K562 (cell line): ENCODE results near the gene GFOD2. TPM values are rescaled to one million over a fixed set of nuclear protein-coding genes. Genes with fewer than 3 reads are reported as not detected.

ENCODE experiments used
- BRD4 ChIP-seq: fragments of 200-600 bp; sonication (generic); IDR thresholded peaks from 2 replicates; pipeline ENCODE4 v1.6.1; 2017; ENCODE audit warnings: inconsistent platforms
- CBX8 ChIP-seq: fragments of 200-600 bp; sonication (generic); IDR thresholded peaks from 2 replicates; pipeline ENCODE4 v1.6.1; 2012; ENCODE audit warnings: borderline replicate concordance, mixed run types, low read depth, mild to moderate bottlenecking, moderate library complexity, mixed read lengths, low read length, control low read depth, inconsistent platforms; ENCODE audit not compliant: poor library complexity, severe bottlenecking; ENCODE audit errors: extremely low read depth
- DACH1 ChIP-seq: fragments of 450-650 bp; IDR thresholded peaks from 2 replicates; pipeline ENCODE4 v1.6.1; 2018; ENCODE audit not compliant: partially characterized antibody
- ERF ChIP-seq: fragments of 450-650 bp; formaldehyde crosslinking; IDR thresholded peaks from 2 replicates; pipeline ENCODE4 v1.4.0; 2020; ENCODE audit warnings: mild to moderate bottlenecking, mixed read lengths
- GATAD2A ChIP-seq: fragments of 450-650 bp; IDR thresholded peaks from 2 replicates; pipeline ENCODE4 v1.6.1; 2017
- HDAC1 ChIP-seq, 2 experiments: fragments of 450-650 bp; IDR thresholded peaks; 2 replicates each; pipeline ENCODE4 v1.6.1; 2016 to 2017; ENCODE audit warnings: inconsistent platforms in 1 of 2, mild to moderate bottlenecking in 1 of 2, moderate library complexity in 1 of 2
- HDAC2 ChIP-seq: fragments of 450-650 bp; IDR thresholded peaks from 2 replicates; pipeline ENCODE4 v1.6.1; 2016; ENCODE audit warnings: mild to moderate bottlenecking
- JUND ChIP-seq, 2 experiments: IDR thresholded peaks; 2 replicates in 1 of 2; 3 replicates in 1 of 2; pipeline ENCODE4 v1.6.1; 2011; ENCODE audit warnings: borderline replicate concordance in 2 of 2, low read depth in 2 of 2, low read length in 2 of 2, improper control_type of control experiment in 1 of 2, missing biosample characterization in 1 of 2, missing genetic modification characterization in 1 of 2, missing genetic modification reagents in 1 of 2
- MTA3 ChIP-seq: fragments of 450-650 bp; formaldehyde crosslinking; IDR thresholded peaks from 2 replicates; pipeline ENCODE4 v1.6.1; 2017; ENCODE audit warnings: mild to moderate bottlenecking, borderline replicate concordance
- RBFOX2 ChIP-seq: fragments of 200-400 bp; formaldehyde crosslinking; IDR thresholded peaks from 2 replicates; pipeline ENCODE4 v1.6.1; 2017; ENCODE audit warnings: low read depth, mild to moderate bottlenecking, low read length, moderate library complexity
- SIX5 ChIP-seq, 2 experiments: IDR thresholded peaks; 2 replicates each; pipeline ENCODE4 v1.6.1; 2011; ENCODE audit warnings: low read length in 2 of 2, borderline replicate concordance in 1 of 2, low read depth in 1 of 2, mild to moderate bottlenecking in 1 of 2, moderate library complexity in 1 of 2; ENCODE audit not compliant: insufficient read depth in 1 of 2
- SMARCE1 ChIP-seq: fragments of 450-650 bp; IDR thresholded peaks from 2 replicates; pipeline ENCODE4 v1.7.1; 2016; ENCODE audit warnings: mild to moderate bottlenecking
- SNIP1 ChIP-seq: fragments of 450-650 bp; IDR thresholded peaks from 2 replicates; pipeline ENCODE4 v1.7.1; 2017; ENCODE audit warnings: low read depth, mild to moderate bottlenecking
- TGIF2 ChIP-seq: sonication (generic); formaldehyde crosslinking; IDR thresholded peaks from 2 replicates; pipeline ENCODE4 v1.8.1; 2022; ENCODE audit warnings: mild to moderate bottlenecking, missing genetic modification reagents, moderate library complexity
- TOE1 ChIP-seq, 2 experiments: fragments of 450-650 bp in 1 of 2; sonication (generic) in 1 of 2; formaldehyde crosslinking in 1 of 2; IDR thresholded peaks; 2 replicates each; pipeline versions ENCODE4 v1.7.1 to v1.8.0; 2016 to 2022; ENCODE audit warnings: borderline replicate concordance in 2 of 2, mild to moderate bottlenecking in 2 of 2, antibody characterized with exemption in 1 of 2, inconsistent platforms in 1 of 2, low read depth in 1 of 2, missing genetic modification reagents in 1 of 2, moderate library complexity in 1 of 2
- ZBTB7A ChIP-seq: IDR thresholded peaks from 2 replicates; pipeline ENCODE4 v1.6.1; 2011; ENCODE audit warnings: low read depth, mild to moderate bottlenecking, low read length, moderate library complexity, borderline replicate concordance; ENCODE audit not compliant: control insufficient read depth
- ZFP1 ChIP-seq: fragments of 450-650 bp; formaldehyde crosslinking; IDR thresholded peaks from 2 replicates; pipeline ENCODE4 v1.4.0; 2020; ENCODE audit warnings: mild to moderate bottlenecking, mixed read lengths
- ZFP36 ChIP-seq: fragments of 150-350 bp; IDR thresholded peaks from 2 replicates; pipeline ENCODE4 v1.6.1; 2018; ENCODE audit warnings: low read length, low read depth; ENCODE audit not compliant: partially characterized antibody
- ZNF354B ChIP-seq: fragments of 250-450 bp; sonication (Bioruptor Pico); IDR thresholded peaks from 2 replicates; pipeline ENCODE4 v1.4.0; 2020
- ZSCAN32 ChIP-seq: fragments of 450-650 bp; formaldehyde crosslinking; IDR thresholded peaks from 2 replicates; pipeline ENCODE4 v1.4.0; 2020; ENCODE audit warnings: mild to moderate bottlenecking, moderate library complexity
- polyA plus RNA-seq, 8 experiments: library from polyadenylated mRNA; depleted of rRNA in 4 of 8; stranded (reverse) in 5 of 8; unstranded in 3 of 8; fragments of >200 nt; fragmentation: Nextera tagmentation in 2 of 8; fragmentation: Illumina TruSeq in 1 of 8; extraction: Ambion mirVana in 2 of 8; extraction: Trizol in 1 of 8; gene quantifications; 2 replicates each; pipeline versions ENCODE4 v1.2.1 to v1.2.3, GENCODE V29; 2011 to 2014; ENCODE audit warnings: inconsistent platforms in 1 of 8, missing spikeins in 1 of 8
- total RNA-seq, 7 experiments: library from RNA; depleted of rRNA in 6 of 7; stranded (reverse); fragments of >200 nt in 6 of 7; fragmentation: Illumina TruSeq in 2 of 7; extraction: Trizol in 2 of 7; gene quantifications; 2 replicates each; pipeline versions ENCODE4 v1.2.1 to v1.2.3, GENCODE V29; 2011 to 2021; ENCODE audit warnings: low replicate concordance in 1 of 7
- TF ChIP-seq, protein P1 (sequence below), 2 experiments: fragments of 450-650 bp in 1 of 2; sonication (generic) in 1 of 2; formaldehyde crosslinking; conservative IDR thresholded peaks; 2 replicates each; pipeline versions ENCODE4 v1.4.0 to v1.8.1; 2020 to 2022; ENCODE audit warnings: mild to moderate bottlenecking in 1 of 2, missing genetic modification reagents in 1 of 2
- TF ChIP-seq, protein P2 (sequence below): fragments of 450-650 bp; IDR thresholded peaks from 2 replicates; pipeline ENCODE4 v1.6.1; 2016
- TF ChIP-seq, protein P3 (sequence below): sonication (generic); formaldehyde crosslinking; IDR thresholded peaks from 2 replicates; pipeline ENCODE4 v1.8.0; 2023; ENCODE audit warnings: mild to moderate bottlenecking, missing genetic modification reagents
- TF ChIP-seq, protein P4 (sequence below): fragments of 450-650 bp; formaldehyde crosslinking; IDR thresholded peaks from 2 replicates; pipeline ENCODE4 v1.4.0; 2020; ENCODE audit warnings: mild to moderate bottlenecking, moderate library complexity

The GFOD2 gene
- total and polyA plus RNA-seq, 9 of the 15 experiments (the other 6 are each of a cell fraction or from before 2014, with no cell fraction given) = 1.9 to 15.8 (median 11.1) TPM

DNA sequence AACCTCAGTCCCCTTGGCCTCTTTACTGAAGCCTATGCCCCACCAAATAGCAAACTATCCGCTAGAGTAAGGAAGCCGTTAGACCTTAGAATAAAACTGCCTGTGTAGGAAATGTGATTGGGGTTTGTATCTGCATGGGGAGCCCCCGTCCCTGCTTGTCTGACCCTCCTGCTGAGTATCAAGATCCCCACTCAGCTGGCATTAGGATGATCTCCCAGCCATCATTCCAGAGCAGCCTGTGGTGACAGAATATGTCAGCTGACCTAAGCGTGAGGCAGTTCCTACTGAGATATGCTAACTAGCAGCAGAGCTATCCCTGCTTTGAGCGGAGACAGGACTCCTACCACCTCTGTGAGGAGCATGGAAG, 645 bp upstream of the GFOD2 start (continued):
- TF ChIP-seq, protein P1, sequence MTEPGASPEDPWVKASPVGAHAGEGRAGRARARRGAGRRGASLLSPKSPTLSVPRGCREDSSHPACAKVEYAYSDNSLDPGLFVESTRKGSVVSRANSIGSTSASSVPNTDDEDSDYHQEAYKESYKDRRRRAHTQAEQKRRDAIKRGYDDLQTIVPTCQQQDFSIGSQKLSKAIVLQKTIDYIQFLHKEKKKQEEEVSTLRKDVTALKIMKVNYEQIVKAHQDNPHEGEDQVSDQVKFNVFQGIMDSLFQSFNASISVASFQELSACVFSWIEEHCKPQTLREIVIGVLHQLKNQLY (CRISPR knock-in tag; conservative IDR thresholded peaks at IDR 0.05) = no peak
- TF ChIP-seq JUND (IDR thresholded peaks at IDR 0.05; ENCODE audit: borderline replicate concordance, low read depth, low read length) (0 out of 2 replicates have a peak, but pooled peaks have one; percentile 6), JUND (tag; IDR thresholded peaks at IDR 0.05; ENCODE audit: borderline replicate concordance, low read depth, low read length) (no peak), HDAC2 (0 out of 2 replicates have a peak, but pooled peaks have one; percentile 51), GATAD2A (no peak), DACH1 (peak; percentile 46), ZFP1 (CRISPR knock-in tag) (no peak), ZSCAN32 (CRISPR knock-in tag) (no peak), CBX8 (no peak), ZBTB7A (no peak), BRD4 (no peak), TOE1 (IDR thresholded peaks at IDR 0.05; ENCODE audit: borderline replicate concordance) (no peak; the same call in 1 of the 2 replicates), TOE1 (CRISPR knock-in tag; IDR thresholded peaks at IDR 0.05; ENCODE audit: borderline replicate concordance, low read depth) (no peak), ZFP36 (no peak), ERF (no peak), SNIP1 (no peak), SMARCE1 (0 out of 2 replicates have a peak, but pooled peaks have one; percentile 45), TGIF2 (CRISPR knock-in tag) (no peak), HDAC1 (IDR thresholded peaks at IDR 0.05) (peak in 1 of 2 experiments; percentile 69; a peak in 1 of 4 replicates), MTA3 (no peak), SIX5 (IDR thresholded peaks at IDR 0.05; ENCODE audit: borderline replicate concordance in 1 of 2, insufficient read depth in 1 of 2, low read depth in 1 of 2, low read length in 2 of 2) (no peak), ZNF354B (CRISPR knock-in tag) (no peak), RBFOX2 (no peak)
- TF ChIP-seq, protein P2, sequence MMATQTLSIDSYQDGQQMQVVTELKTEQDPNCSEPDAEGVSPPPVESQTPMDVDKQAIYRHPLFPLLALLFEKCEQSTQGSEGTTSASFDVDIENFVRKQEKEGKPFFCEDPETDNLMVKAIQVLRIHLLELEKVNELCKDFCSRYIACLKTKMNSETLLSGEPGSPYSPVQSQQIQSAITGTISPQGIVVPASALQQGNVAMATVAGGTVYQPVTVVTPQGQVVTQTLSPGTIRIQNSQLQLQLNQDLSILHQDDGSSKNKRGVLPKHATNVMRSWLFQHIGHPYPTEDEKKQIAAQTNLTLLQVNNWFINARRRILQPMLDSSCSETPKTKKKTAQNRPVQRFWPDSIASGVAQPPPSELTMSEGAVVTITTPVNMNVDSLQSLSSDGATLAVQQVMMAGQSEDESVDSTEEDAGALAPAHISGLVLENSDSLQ = peak; percentile 59; the same call in 1 of the 2 replicates
- TF ChIP-seq, protein P3, sequence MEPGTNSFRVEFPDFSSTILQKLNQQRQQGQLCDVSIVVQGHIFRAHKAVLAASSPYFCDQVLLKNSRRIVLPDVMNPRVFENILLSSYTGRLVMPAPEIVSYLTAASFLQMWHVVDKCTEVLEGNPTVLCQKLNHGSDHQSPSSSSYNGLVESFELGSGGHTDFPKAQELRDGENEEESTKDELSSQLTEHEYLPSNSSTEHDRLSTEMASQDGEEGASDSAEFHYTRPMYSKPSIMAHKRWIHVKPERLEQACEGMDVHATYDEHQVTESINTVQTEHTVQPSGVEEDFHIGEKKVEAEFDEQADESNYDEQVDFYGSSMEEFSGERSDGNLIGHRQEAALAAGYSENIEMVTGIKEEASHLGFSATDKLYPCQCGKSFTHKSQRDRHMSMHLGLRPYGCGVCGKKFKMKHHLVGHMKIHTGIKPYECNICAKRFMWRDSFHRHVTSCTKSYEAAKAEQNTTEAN (CRISPR knock-in tag) = no peak
- TF ChIP-seq, protein P4, sequence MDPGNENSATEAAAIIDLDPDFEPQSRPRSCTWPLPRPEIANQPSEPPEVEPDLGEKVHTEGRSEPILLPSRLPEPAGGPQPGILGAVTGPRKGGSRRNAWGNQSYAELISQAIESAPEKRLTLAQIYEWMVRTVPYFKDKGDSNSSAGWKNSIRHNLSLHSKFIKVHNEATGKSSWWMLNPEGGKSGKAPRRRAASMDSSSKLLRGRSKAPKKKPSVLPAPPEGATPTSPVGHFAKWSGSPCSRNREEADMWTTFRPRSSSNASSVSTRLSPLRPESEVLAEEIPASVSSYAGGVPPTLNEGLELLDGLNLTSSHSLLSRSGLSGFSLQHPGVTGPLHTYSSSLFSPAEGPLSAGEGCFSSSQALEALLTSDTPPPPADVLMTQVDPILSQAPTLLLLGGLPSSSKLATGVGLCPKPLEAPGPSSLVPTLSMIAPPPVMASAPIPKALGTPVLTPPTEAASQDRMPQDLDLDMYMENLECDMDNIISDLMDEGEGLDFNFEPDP (CRISPR knock-in tag) = no peak
